Activated T-helper 1 cell treated with anti-CD3 and anti-CD28 coated beads, Interleukin-2, amount 50 U/mL, for 16 hours (primary cell): Measurements from ENCODE around the gene SCN10A.

Experiments used
- DNase-seq, 2 donors: peaks; one replicate each; pipeline ENCODE4 v3.0.0-alpha.2; 2020; ENCODE audit warnings: low read depth in 1 of 2, low spot score in 1 of 2

Gene SCN10A

DNA sequence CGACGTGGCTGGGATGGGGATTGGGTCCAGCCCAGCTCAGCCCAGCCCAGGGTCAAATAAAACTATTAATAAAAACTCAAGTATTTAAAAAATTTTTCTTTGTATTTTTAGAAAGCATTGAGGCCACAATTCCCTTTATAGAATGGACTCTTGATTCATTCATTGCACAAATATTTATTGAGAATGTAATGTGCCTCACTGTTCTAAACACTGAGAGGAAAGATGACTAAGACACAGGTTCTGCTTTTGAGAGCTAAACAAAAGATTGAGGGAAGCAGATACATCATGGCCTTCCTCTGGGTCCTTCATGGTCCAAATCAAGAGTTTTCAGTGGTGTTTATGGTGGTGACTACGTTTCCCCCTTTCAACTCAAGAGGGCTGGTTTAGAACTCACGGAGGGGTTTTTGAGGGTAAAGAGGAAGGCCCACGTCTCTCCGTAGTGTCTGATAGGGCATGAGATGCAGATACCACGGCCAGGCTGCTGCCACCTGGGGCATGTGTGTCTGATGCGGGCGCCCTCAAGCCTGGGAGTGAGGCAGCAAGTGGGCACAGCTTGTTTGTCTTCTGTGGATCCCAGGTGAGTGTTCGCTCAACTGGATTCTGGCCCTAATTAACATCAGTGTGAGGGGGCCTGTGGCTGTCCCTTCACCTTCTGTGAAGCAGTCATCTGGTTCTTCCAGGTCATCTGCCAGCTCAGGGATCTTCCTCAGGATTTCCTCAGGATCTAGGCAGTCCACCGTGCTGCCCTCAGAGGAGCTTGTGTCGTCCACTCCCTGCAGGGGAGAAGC, 93.0 kb downstream of the SCN10A start:
- no peak for DNase-seq

DNA sequence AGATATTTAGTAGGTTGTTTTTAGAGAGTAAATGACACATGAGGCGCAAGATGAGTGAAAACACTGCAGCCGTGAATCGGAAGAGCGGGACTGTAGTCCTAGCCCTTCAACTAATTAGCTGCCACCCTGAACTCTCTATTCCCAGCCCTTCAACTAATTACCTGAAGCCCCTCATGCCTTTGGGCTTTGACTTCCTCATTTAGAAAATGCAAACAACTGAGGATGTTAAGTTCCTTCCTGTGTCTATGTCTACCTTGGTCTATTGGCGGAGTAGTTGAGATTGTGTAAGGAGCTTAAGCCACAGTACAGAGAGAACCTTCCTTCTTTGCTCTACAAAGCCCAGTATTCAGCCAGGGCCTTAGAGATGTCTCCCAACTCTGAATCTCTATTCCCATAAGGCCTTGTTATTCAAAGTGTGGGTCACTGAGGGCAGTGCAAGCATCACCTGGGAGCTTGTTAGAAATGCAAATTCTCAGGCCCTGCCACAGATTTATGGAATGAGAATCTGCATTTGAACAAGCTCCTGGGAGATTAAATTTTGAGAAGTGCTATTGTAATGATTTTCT, 94.7 kb downstream of the SCN10A start:
- no peak for DNase-seq

DNA sequence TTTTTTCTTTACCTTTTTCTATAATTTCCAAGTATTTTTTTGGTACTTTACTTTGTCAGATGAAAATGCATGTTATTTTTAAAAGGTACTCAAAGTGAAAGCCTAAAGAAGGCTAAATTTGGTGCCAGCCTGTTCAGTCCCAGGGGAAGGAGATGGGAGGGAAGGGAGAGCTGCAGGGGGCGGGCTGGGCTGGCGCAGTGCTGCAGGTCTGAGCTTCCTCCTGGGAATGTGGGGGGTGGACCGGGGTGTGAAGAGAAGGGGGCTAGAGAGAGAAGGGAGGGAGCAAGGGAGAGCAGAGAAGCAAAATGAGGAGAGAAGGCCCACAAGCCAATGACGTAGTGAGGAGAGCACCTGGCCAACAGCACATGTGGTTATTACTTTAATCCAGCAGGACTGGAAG, 95.6 kb downstream of the SCN10A start:
- DNase-seq: no peak

DNA sequence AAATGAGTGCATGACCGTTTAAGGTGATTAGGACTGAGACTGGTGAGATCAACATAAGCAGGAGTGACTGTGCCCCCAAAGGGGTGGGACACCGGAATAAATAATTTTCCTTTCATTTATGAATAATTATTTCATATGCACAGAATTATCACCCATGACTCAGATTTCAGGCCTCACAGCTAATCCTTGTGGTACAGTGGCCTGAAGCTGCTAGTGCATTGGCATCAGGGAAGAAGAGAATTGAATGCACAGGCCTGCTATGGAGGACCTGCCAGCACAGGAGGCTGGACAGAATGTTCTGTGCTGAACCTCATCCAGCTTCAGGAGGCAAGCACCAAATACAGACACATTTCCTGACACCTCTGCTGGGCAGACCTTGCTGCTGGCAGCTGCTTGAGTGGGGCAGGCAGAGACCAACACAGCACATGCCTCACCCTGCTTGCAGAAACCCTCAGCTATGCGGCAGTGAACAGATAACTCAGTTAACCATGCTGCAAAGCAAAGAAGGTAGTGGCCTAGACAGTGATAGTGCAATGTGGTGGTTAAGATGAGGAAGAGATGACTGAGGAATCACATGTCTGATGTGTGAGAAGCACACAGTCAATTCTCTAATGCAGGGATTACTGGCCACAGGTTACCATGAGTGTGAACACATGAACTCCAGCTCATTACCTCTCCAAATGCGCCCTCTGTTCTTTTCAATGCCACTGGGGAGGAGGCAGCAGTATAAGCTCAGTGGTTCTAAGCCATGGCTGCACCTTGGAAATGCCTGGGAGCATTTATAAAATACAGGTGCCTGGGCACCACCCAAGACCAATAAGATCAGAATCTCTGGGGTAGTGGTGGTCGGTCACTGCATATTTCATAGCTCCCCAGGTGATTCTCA, 98.4 kb downstream of the SCN10A start:
- DNase-seq: no peak

DNA sequence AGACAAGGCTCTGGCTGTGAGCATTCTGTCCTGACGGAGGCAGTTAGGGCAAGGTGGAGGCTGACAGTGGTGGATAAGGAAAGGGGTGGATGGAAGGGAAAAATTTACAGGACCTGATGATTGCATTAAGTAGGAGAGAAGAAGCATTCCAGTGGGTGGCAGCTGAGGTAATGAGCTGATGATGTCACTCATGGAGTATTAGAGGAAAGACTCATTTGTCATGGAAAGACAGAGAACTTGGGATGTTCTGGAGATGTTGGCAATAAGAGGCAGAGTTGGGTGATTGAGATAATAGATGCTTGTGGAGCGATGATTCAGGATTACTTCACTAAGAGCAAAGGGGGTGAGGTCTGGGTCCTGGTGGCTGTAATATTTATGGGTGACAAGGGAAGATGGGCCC, 102.9 kb downstream of the SCN10A start:
- DNase-seq: no peak

DNA sequence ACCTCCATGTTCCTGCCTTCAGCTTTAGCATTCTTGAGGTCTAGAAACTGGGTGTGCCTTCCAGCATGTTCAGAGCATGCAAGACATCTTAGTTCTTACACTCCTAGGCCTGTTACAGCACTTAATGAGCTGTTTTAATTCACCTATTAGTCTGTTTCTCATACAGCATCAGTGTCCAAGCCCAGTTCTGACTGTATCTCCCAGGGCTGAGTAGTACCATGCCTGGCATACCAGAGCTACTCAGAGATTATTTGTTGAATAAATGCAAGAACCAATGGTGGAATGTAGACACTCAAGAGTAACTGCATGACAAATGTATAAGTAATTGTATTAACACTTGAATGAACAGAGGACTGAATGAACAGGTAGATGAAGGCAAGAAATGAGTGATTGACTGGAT, 104.7 kb downstream of the SCN10A start:
- no peak for DNase-seq

DNA sequence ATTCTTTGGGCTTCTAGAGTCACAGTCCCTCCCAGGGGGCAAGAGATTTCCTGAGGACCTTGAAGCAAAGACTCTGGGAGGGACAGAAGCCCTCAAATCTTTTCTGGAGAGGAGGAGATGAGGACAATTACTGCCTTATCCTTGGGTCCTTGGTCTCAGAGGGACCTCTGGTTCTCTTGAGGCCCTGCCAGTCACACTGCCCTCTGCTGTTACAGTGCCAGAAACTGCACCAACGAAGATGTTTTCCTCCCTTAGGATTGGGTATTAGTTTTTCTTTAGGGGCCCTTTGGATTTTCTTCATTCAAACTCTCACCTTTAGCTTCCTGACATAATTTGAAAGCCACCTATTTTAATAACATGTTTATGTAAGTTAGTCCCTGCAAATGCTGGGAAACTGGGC, 108.3 kb downstream of the SCN10A start:
- no peak for DNase-seq

DNA sequence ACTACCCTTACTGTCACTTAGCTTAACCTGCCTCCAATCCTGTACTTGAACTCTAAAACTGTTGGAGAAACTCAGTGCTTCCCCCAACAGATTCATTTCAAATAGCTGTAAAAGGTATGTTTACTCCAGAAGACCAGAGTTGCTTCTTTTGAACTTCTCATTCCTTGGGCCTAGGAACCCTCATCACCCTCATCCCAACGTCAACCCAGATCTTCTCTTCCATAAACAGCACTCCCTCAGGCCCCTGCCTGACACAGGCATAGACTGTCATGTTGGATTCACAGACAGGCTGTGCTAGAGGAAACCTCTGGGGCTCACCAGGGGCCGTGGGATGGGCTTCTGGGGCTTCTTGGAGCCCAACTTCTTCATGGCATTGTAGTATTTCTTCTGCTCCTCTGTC, 109.1 kb downstream of the SCN10A start:
- DNase-seq: no peak

DNA sequence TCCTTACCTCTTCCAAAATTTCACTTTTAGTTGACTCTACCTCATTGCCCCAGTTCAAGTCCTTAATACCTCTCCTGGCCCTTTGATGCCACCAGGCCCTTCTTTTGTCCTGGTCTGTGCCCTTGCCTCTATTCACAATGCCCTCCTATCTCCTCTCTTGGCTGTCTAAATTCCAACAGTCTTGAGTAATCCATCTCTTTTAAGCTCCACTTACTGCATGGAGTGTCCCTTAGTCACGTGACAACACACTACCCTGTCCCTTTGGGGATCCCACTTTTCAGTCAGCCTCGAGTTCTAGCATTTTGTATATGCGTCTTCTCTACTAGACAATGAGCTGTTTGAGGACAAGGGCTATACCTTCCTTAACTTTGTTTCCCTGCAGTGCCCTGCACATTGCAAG, 113.8 kb downstream of the SCN10A start:
- DNase-seq: no peak

DNA sequence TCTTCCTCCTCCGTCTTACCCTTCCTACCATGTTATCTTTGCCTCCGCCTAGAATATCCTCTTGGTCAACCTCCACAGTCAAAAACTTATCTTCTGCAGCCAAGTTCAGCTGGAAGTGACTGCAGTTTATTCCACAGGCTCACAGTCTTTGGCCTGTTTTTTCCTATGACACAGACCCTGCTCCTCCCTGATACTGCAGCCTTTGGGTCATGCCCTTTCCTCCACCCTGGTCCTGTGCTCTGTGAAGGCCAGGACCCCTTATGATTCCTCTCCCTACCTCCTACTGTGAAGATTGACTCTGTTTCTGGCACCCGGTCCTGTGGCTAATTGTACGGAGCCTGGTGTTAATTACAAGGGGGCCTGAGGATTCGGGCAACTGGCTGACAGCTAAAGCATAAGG, 117.3 kb downstream of the SCN10A start:
- DNase-seq: no peak

DNA sequence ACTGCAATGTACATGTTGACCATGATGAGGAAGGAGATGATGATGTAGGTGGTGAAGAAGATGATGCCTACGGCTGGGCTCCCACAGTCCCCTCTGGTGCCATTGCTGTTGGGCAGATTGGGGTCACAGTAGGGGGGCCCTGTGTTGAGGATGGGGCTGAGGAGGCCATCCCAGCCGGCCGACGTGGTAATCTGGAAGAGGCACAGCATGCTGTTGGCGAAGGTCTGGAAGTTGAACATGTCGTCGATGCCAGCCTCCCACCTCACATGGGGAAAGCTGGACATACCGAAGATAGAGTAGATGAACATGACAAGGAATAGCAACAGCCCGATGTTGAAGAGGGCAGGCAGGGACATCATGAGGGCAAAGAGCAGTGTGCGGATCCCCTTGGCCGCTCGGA, 118.0 kb downstream of the SCN10A start:
- DNase-seq: no peak

DNA sequence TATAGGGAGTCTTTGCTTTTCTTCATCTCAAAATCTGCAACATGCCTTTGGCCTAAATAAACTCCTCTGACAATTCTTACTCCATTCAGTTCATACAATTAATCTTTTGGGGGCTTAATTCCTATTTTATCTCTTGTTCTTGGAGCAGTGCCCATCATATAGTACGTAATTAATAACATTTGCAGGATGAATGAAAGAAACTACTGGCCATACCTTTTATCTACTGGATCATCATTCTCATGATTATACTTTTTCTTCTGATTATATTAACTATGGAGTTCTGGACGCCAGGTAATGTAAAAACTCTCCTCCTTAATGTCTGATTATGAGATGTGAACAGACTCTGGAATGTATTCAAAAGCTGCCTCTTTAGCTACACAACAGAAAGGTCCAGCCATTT, 120.0 kb downstream of the SCN10A start:
- no peak for DNase-seq

DNA sequence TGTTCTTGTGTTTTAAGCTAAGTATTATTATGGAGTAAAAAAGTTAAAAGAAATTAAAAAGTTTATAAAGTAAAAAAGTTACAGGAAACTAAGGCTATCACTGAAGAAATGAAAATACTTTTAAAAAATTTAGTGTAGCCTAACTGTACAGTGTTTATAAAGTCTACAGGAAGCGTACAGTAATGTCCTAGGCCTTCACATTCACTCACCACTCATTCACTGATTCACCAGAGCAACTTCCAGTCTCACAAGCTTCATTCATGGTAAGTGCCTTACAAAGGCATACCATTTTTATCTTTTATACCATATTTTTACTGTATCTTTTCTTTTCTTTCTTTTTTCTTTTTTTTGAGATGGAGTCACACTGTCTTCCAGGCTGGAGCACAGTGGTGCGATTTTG, 125.8 kb downstream of the SCN10A start:
- DNase-seq: no peak

DNA sequence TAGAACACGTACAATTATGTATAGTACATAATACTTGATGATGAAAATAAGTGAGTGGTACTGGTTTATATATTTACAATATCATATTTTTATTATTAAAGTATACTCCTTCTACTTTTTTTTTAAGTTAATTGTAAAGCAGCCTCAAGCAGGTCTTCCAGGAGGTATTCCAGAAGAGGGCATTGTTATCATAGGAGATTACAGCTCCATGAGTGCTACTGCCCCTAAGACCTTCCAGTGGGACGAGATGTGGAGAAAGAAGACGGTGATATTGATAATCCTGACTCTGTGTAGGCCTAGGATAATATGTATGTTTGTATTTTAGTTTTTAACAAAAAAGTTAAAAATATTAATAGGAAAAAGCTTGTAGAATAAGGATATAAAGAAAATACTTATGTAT, 126.2 kb downstream of the SCN10A start:
- no peak for DNase-seq

DNA sequence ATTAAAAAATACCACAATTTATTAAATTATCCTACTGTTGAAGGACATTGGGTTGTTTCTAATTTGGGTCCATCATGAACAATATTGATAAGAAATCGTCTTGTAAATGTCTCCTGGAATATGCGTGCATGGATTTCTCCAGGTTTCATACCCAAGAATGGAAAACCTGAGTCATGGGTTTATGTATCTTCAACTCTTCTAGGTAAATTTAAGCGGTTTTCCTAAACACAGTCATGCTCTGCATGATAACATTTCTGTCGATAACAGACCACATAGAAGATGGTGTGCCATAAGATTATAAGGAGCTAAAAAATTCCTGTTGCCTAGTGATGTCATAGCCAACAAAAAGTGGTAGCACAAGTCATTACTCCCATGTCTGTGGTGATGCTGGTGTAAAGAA, 126.7 kb downstream of the SCN10A start:
- no peak for DNase-seq

DNA sequence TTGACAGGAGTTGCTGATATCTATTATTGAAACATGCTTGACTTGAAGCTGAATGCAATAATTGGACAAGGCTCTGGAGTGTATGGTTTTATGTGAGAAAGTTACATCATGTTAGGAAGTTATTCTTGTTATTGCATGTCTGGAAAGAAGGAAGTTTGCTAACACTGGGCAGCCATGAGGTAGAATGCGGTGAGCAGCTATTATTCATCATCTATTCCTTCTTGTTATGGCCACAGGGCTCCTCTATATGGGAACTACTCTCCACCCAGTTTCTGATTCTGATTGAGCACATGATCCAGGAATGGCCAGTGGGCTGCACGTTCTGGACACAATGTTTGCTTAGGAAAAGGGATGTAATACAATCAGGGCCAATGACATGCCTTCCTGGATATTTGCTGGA, 128.7 kb downstream of the SCN10A start:
- DNase-seq: no peak

DNA sequence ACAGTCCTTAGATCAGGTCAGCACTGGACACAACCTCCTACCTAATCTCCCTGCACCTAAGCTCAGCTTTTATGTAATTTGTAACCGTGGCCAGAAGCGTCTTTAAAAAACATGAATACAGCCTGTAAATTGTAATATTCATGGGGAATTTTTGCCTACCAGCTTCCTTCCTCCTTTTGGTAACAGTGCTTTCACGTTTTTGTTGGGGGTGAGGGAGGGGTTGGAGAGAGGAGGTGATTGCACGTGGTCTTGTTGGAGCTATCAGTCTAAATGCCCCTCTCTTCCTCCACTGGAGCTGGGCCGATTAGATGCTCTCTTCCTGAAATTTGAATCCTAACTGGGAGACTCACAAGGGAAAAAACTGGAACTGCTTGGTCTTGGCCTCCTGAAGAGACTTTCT, 131.5 kb downstream of the SCN10A start:
- DNase-seq: no peak

DNA sequence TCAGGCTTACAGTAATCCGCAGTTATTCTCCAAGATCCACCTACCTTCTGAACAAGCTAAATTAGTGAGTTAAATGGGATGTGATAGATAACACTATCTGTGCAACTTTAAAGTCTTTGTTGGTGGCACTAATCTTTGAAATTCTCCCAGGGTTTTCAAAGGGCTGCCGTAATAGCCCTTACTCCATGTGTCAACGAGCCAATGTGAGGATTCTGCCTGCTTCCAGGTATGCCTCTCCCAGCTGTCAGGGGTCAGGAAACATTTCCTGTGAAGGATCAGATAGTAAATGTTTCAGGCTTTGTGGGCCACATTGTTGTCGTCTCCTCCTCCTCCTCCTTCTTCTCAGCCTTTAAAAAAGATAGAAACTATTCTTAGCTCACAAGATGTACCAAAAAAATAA, 146.3 kb downstream of the SCN10A start:
- DNase-seq: no peak

DNA sequence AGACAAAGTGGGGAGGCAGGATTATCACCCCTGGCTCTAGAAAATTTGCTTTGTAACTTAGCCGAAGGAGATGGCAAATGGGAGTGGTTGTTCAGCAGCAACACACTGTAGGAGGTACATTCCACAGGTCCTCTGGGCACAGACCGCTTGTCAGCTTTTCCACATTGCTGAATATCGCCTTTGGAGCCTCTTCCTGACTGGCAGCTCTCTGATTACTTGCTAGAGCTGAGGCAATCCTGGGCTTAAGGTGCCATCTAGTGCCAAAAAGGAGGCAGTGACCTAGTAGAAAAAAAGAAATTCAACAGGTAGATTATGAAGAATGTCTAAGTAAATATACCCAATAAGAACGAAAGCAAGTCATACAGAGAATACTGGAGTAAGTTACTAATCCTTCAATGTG, 153.5 kb downstream of the SCN10A start:
- DNase-seq: no peak

DNA sequence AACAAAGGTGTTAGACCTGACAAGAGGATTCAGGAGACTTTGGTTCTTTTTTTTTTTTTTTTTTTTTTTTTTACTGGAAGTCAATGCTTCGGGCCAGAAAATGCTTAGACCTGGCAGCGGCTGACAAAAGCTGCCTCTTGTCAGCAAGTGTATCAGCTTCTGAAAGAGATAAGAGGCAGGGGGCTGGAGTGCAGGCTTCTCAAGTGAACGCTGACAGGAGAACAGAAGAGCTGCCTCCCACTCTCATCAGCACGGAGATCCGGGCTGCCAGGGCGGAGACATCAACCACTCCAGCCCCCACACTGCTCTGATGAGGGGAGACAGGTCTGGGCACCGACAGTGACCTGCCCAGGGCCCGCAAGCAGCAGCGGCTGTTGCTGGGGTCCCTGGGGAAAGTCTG, 157.2 kb downstream of the SCN10A start:
- no peak for DNase-seq

DNA sequence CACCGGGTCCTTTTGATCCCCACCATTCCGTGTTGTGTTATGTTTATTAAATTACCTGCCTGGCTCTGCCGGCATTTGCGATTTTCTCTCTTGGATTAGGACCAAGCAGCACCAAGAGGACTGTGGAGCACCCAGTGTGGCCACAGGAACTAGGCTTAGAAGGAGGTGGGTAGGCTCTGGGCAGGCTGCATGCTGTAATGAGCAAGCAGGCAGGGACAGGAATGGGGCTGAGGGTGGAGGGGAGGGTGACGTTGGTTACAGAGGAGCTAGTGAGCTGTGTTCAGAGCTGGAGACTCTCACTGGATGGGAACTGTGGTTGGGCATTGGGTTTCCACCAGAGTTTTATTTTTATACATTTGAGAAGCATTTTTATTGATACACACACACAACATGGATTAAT, 158.6 kb downstream of the SCN10A start:
- no peak for DNase-seq

DNA sequence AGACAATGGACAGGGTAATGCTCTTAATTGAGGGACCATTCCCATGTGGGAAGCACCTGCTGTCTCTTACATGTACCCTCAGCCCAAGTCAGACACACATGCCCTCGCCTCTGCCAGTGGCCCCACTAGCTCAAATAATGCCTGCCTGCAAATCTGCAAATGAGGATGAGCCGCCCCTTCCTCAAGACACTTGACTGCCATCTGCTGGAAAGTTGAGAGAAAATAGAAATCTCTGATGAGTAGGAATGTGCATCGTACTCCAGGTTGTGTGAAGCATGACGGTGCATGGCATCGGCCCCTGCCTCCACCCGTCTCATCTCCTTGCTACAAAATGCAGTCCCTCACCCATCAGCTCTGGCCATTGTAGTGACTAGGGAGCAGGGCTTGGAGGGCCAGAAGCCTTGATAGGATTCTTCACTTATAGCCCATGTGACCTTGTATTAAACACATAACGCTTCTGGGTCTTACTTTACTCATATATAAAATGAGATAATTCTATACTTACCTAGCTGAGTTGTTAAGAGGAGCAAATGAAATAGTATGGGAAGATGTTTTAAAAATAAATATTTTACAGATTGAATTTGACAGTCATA, 160.2 kb downstream of the SCN10A start:
- no peak for DNase-seq
